Skeletal muscle satellite cell (primary cell): ENCODE measurements around the gene ARHGEF16.

ENCODE experiments used
- H3K27me3 ChIP-seq: 2 replicates; pipeline ENCODE4 v1.7.0; 2013; ENCODE audit warnings: low read length; ENCODE audit not compliant: control insufficient read depth, insufficient read depth
- H3K36me3 ChIP-seq: 2 replicates; pipeline ENCODE4 v1.7.0; 2013; ENCODE audit warnings: mild to moderate bottlenecking, control low read depth, low read length; ENCODE audit not compliant: insufficient read depth
- H3K4me1 ChIP-seq: 2 replicates; pipeline ENCODE4 v1.7.0; 2013; ENCODE audit warnings: low read length; ENCODE audit not compliant: control insufficient read depth, insufficient read depth
- H3K4me2 ChIP-seq: 2 replicates; pipeline ENCODE4 v1.7.0; 2013; ENCODE audit warnings: mild to moderate bottlenecking, low read length
- H3K4me3 ChIP-seq: 2 replicates; pipeline ENCODE4 v1.7.0; 2013; ENCODE audit warnings: low read length
- H3K9ac ChIP-seq: 2 replicates; pipeline ENCODE4 v1.7.0; 2013; ENCODE audit warnings: mild to moderate bottlenecking, low read depth, low read length, moderate library complexity
- H3K9me3 ChIP-seq: replicated peaks from 2 replicates; pipeline ENCODE4 v1.7.0; 2013; ENCODE audit warnings: mild to moderate bottlenecking, control low read depth, low read length

Gene ARHGEF16

DNA sequence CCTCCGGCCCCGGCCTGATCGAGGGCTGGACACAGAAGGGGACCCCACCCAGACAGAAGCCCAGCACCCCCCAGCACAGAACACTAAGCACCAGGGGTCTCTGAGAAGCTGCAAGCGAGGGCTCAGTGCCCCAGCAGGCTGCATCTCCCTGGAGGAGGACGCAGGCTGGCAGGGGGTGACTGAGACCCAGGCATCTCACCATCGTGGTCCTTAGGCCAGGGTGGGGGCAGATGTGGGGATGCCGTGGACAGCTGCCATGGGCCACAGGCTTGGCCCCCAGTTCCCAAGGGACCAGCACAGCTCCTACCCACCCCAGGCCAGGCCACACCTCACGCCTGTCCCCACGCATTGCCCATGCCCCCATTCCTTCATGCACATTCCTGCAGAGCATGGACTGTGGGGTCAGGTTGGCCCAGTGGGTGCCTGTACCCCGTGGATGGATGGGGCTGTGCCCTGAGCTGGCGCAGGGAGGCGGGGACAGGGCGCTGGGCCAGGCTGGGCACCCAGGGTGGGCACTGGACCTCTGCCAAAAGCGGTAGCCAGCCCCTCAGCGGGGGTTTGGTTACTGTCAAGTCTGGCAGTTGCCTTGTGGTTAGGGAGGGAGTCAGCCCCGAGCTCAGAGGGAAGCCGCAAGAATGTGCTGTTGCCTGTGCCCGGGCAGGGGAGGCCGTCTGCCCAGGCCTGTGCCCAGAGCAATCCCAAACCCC is 61.5 kb downstream of the ARHGEF16 start:
- Histone ChIP-seq H3K9ac (no peak overlapping the region), H3K9me3 (no peaks in the 10 kb centered on the region), H3K4me3 (no peak overlapping the region), H3K36me3 (no peaks in the 10 kb centered on the region), H3K4me1 (peaks cover 16% of the 10 kb centered on the region), H3K4me2 (peak overlapping the region; percentile 15), H3K27me3 (no peaks in the 10 kb centered on the region)

DNA sequence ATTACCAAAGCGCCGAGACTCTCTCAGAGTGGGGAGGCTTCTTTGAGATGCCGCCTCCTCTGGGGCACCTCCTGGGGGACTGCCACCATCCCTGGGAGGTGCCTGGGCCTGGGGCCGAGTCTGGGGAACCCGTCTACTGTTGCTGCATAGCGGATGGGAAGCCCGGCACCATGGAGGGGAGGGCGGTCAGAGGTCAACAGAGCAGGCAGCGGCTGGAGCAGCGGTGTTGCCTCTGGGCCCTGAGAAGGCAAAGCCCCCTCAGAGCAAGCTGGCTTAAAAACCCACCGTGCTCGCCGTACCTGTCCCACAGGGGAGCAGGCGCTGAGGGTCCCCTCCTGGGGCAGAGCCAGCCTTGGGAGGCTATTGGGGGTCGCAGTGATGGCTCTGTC is 62.0 kb downstream of the ARHGEF16 start:
- Histone ChIP-seq H3K4me2 (peak overlapping the region; percentile 15), H3K27me3 (no peaks in the 10 kb centered on the region), H3K9ac (no peak overlapping the region), H3K4me1 (peaks cover 16% of the 10 kb centered on the region), H3K9me3 (no peaks in the 10 kb centered on the region), H3K4me3 (no peak overlapping the region), H3K36me3 (no peaks in the 10 kb centered on the region)

DNA sequence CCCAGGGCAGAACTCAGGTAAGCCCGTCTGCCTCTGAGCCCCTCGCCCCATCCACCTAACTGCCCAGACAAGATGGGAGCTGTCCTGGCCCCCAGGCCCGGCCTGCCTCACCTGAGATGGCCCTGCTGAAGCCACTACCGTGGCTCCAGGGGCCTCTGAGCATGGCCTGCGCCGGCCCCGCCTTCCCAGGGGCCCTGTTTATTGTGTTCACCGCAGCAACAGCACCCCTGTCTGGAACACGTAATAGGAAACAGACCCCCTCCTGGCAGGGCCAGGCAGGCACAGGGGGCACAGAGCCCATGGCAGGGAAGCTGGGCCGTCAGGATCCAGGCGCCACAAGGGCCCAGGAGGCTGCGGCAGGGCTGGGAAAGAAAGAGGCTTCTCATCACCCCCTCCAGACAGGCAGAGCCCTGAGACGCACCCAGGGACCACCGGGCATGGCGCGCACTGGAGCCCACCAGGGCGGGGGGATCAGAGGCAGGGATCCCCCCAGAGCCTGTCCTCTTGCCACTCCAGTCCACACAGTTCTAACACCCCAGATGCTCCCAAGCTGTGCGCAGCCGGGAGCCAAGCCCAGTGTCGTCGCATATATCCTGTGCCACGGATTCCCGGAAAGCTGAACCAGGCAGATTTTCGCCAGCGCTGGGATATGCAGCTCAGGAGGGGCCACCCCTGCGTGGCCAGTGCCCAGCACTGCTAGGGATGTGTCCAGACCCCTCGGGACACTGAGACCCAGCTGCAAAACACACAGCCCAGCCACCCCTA is 62.6 kb downstream of the ARHGEF16 start:
- H3K36me3 ChIP-seq: no peaks in the 10 kb centered on the region
- H3K4me3 ChIP-seq: no peak overlapping the region
- H3K9ac ChIP-seq: no peak overlapping the region
- no peak overlapping the region for H3K4me2 ChIP-seq
- peaks cover 16% of the 10 kb centered on the region for H3K4me1 ChIP-seq
- H3K27me3 ChIP-seq: no peaks in the 10 kb centered on the region
- no peaks in the 10 kb centered on the region for H3K9me3 ChIP-seq

DNA sequence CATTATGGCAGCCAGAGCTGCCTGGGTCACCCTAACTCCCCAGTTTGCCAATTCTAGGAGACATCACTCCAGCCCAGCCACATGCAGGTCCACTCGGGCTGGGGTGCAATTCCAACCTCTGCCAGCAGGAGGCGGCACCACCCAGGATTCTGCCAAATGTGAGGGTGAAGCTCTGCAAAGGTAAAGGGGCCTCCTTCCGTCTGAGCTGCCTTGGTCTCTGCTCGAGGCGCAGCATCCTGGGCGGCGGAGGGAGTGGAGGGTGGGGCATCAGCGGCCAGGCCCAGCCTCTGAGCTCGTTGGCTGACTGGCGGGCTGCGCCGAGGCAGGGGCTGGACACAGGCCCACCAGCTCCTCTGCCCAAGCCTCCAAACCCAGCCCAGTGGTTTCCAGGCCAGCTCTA is 63.8 kb downstream of the ARHGEF16 start:
- no peak overlapping the region for H3K9ac ChIP-seq
- H3K4me1 ChIP-seq: peaks cover 16% of the 10 kb centered on the region
- no peaks in the 10 kb centered on the region for H3K27me3 ChIP-seq
- H3K36me3 ChIP-seq: no peaks in the 10 kb centered on the region
- no peaks in the 10 kb centered on the region for H3K9me3 ChIP-seq
- no peak overlapping the region for H3K4me3 ChIP-seq
- no peak overlapping the region for H3K4me2 ChIP-seq

DNA sequence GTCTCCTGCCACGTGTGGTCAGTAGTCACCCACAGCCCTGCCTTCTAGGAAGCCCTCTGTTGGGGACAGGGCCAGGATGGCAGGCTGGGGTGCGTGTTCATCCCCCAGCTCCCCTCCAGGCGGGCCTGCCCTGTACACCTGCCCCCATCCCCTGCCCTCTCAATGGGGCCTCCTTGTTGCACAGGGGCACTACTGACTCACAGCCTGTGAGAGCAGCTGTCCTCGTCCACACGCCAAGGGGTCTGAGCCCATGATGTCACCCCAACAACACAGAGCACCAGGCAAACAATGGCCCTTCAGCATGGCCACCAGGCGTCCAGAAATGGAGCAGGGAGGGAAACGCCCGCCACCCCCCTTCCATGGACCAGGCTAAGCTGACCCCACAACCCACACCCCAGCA is 64.3 kb downstream of the ARHGEF16 start:
- Histone ChIP-seq H3K9ac (no peak overlapping the region), H3K27me3 (no peaks in the 10 kb centered on the region), H3K36me3 (no peaks in the 10 kb centered on the region), H3K4me1 (peaks cover 16% of the 10 kb centered on the region), H3K4me3 (no peak overlapping the region), H3K4me2 (no peak overlapping the region), H3K9me3 (no peaks in the 10 kb centered on the region)

DNA sequence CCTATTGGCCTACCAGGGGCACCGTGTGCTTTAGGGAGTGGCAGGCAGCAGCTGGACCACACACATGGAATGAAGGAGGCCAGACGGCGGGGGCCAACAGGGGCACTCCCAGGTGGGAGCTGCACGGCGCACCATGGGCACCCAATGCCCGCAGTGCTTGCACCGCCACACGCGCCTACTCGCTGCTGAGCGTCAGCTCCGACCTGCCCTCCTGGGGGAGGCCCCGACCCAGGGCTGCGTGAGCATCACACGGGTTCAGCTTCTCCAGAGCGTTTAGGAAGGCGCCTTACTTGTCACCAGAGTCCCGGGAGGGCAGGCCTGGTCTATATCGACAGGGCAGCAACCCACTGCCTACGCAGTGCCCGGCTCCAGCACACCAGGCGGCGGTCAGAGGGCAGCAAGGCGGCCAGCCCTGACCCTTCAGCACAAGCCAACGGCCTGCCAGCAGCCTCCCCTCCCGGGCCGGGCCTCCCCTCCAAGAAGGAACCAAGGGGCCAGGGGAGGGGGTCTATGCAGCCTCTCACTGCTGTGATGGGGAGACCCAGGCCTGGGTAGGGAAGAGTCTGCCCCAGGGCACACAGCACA is 64.9 kb downstream of the ARHGEF16 start:
- H3K4me2 ChIP-seq: no peak overlapping the region
- no peaks in the 10 kb centered on the region for H3K27me3 ChIP-seq
- H3K4me1 ChIP-seq: peaks cover 16% of the 10 kb centered on the region
- no peaks in the 10 kb centered on the region for H3K9me3 ChIP-seq
- no peak overlapping the region for H3K4me3 ChIP-seq
- no peaks in the 10 kb centered on the region for H3K36me3 ChIP-seq
- H3K9ac ChIP-seq: no peak overlapping the region

DNA sequence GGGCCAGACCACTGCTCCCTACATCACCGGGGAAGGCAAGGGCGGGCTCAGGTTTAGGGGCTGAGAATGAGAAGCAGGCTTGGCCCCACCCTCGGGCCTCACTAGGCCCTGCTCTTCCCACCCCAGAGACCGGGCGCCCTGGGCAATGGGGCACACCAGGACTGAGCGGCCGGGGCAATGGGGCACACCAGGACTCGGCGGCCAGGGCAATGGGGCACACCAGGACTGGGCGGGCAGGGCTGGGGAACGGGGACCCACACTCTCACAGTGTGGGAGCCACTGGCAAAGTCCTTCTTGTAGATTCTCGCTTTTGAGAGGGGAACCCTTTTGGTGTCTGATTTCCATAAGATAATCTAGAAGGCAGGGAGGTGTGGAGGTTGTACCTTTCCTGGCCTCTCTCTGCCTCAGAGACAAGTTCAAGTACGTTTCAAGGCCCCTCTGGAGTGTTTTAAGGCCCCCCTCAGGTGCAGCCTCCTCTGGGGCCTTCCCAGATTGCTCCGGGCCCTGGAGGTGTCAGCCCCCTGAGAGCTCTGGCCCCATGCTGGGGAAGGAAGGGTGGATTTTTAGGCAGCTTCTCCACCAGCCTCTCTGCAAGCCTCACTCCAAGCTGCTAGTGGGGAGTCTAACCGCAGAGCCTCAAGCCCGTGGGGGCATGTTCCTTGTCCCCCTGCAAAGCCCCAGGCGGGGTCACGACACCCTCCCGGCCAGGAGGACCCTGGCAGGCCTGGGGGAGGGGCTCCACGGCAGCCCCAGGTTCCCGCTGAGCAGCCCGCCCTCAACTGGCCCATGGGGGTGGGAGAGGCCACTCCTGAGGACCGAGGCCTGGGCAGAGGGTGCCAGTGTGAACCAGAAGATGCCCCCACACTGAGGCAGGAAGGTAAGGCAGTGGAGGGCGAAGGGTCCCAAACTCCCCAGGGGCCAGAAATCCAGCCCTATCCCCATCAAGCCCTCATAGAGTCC is 66.2 kb downstream of the ARHGEF16 start:
- Histone ChIP-seq H3K9me3 (no peaks in the 10 kb centered on the region), H3K4me1 (peaks cover 15% of the 10 kb centered on the region), H3K27me3 (peaks cover 3% of the 10 kb centered on the region), H3K9ac (no peak overlapping the region), H3K36me3 (no peaks in the 10 kb centered on the region), H3K4me3 (no peak overlapping the region), H3K4me2 (no peak overlapping the region)

DNA sequence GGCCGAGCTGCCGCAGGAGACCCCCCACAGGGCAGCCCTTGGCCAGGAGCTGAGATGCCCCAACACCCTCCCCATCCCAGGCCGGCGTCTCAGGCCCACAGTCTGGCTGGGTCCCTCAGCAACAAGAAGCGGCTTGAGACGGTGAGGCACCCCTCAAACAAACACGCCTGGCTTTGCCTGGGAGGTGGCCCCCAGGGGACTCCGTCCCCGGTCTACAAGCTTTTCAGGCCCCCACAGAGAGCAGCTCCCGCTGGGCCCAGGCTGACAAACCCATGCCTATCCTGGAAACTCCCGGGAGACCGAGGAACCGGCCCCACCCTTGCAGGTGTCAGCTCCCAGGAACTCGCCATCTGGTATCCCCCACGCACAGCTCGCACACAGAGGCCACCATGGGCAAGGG is 67.0 kb downstream of the ARHGEF16 start:
- Histone ChIP-seq H3K9me3 (no peaks in the 10 kb centered on the region), H3K4me2 (no peak overlapping the region), H3K9ac (no peak overlapping the region), H3K27me3 (peaks cover 3% of the 10 kb centered on the region), H3K36me3 (no peaks in the 10 kb centered on the region), H3K4me3 (no peak overlapping the region), H3K4me1 (peaks cover 8% of the 10 kb centered on the region)

DNA sequence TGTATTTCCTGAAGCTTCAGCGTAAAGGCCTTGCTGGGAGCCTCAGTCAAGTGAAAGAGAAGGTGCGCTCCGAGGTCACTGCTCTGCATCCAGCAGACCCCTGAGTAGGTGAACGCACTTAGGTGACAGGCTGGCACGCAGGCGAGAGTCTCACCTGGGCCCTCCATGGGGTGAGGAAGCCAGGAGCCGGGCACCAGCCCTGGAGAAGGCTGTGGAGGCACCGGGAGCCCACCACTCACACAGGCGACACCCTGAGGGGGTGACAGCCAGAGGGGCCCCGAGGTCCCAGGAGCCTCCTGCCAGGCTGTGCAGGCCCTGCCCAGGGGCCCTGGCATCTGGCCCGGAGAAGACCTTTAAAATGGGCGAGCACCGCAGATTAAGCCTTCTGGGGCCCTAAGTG is 67.6 kb downstream of the ARHGEF16 start:
- no peak overlapping the region for H3K4me3 ChIP-seq
- H3K27me3 ChIP-seq: peaks cover 3% of the 10 kb centered on the region
- H3K4me1 ChIP-seq: peaks cover 1% of the 10 kb centered on the region
- H3K9ac ChIP-seq: no peak overlapping the region
- no peak overlapping the region for H3K4me2 ChIP-seq
- no peaks in the 10 kb centered on the region for H3K9me3 ChIP-seq
- H3K36me3 ChIP-seq: no peaks in the 10 kb centered on the region

DNA sequence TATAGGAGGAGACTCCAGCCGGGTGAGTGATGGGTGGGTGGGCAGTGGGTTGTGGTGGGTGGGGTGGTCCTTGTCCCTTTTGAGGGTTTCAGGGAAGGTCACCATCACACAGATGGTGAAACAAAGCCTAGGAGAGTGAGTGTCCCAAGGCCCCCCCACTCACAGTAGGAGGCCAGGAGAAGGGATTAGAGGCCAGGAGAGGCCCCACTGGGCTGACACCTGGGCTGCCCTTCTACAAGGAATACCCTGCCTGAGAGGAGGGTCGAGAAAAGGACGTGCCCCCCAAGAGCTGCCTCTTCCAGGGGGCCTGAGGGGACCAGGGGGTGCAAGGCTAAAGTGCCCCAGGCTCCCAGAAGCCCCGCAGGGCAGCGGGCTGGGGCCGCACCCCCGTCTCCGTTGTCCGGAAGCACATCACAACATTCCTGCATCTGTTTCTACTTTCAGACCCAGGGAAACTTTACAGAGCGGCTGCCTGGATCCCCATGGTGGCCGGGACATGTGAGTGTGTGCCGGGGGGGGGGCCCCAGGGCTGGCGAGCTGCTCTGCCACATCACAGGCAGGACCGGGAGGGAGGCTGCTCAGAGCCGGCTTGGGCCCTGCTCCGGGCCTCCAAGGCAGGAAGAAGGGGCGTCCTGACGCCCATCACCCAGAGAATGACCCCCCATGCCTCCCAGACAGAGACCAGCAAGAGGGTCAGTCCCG is 68.2 kb downstream of the ARHGEF16 start:
- no peaks in the 10 kb centered on the region for H3K36me3 ChIP-seq
- no peaks in the 10 kb centered on the region for H3K4me1 ChIP-seq
- no peaks in the 10 kb centered on the region for H3K9me3 ChIP-seq
- no peak overlapping the region for H3K9ac ChIP-seq
- H3K27me3 ChIP-seq: peaks cover 3% of the 10 kb centered on the region
- no peak overlapping the region for H3K4me3 ChIP-seq
- H3K4me2 ChIP-seq: no peak overlapping the region
